Natural killer cell (primary cell): ENCODE measurements around the gene SNAPC1. TPM values are rescaled to one million over a fixed set of nuclear protein-coding genes. Genes with fewer than 3 reads are reported as not detected.

Experiments
- ATAC-seq, 3 donors: fragments of 150-1000 bp in 2 of 3; fragments of 200-7000 bp in 1 of 3; cut with Tn5 transposase; 1 replicate in 1 of 3; 2 replicates in 2 of 3; pipeline ENCODE4 v1.10.0; 2021; ENCODE audit warnings: mild to moderate bottlenecking in 2 of 3, moderate library complexity in 2 of 3
- DNase-seq, 2 donors: peaks; one replicate each; pipeline versions ENCODE4 v3.0.0 to v3.0.0-alpha.2; 2013 to 2021; ENCODE audit warnings: mixed read lengths in 1 of 2
- H3K27ac ChIP-seq: one replicate; pipeline ENCODE4 v1.5.1; 2013; ENCODE audit warnings: mild to moderate bottlenecking, low read length
- H3K27me3 ChIP-seq: one replicate; pipeline ENCODE4 v1.6.1; 2013; ENCODE audit warnings: low read length; ENCODE audit not compliant: control insufficient read depth, insufficient read depth
- H3K36me3 ChIP-seq: one replicate; pipeline ENCODE4 v1.6.1; 2013; ENCODE audit warnings: low read length; ENCODE audit not compliant: control insufficient read depth, insufficient read depth
- H3K4me1 ChIP-seq: one replicate; pipeline ENCODE4 v1.6.1; 2013; ENCODE audit warnings: low read length; ENCODE audit not compliant: control insufficient read depth, insufficient read depth
- H3K4me3 ChIP-seq: one replicate; pipeline ENCODE4 v1.5.1; 2013; ENCODE audit warnings: low read length
- H3K9me3 ChIP-seq: one replicate; pipeline ENCODE4 v1.6.1; 2013; ENCODE audit warnings: low read length; ENCODE audit not compliant: control insufficient read depth, insufficient read depth
- H3K27ac Mint-ChIP-seq, 2 donors: one replicate each; pipeline ENCODE4 v1.8.0; 2022; ENCODE audit warnings: mild to moderate bottlenecking in 2 of 2, mixed read lengths in 2 of 2, moderate library complexity in 1 of 2
- H3K27me3 Mint-ChIP-seq, 2 donors: one replicate each; pipeline ENCODE4 v1.8.0; 2022; ENCODE audit warnings: low read depth in 2 of 2, mixed read lengths in 2 of 2
- H3K36me3 Mint-ChIP-seq: one replicate; pipeline ENCODE4 v1.8.0; 2022; ENCODE audit warnings: mixed read lengths
- H3K4me1 Mint-ChIP-seq, 2 donors: one replicate each; pipeline ENCODE4 v1.8.0; 2022; ENCODE audit warnings: mixed read lengths in 2 of 2
- H3K4me3 Mint-ChIP-seq: one replicate; pipeline ENCODE4 v1.8.0; 2022; ENCODE audit warnings: mild to moderate bottlenecking, moderate library complexity, mixed read lengths
- H3K9me3 Mint-ChIP-seq, 2 donors: one replicate each; pipeline ENCODE4 v1.8.0; 2022; ENCODE audit warnings: mixed read lengths in 2 of 2
- CTCF ChIP-seq: fragments of 200-600 bp; IDR thresholded peaks from one replicate; pipeline ENCODE4 v1.8.0; 2022; ENCODE audit warnings: antibody characterized with exemption
- WGBS: methylation state at CpG from one replicate; pipeline ENCODE4 v1.1.7; 2013; ENCODE audit warnings: missing lambda C conversion rate; ENCODE audit not compliant: insufficient coverage; 5-methylcytosine and 5-hydroxymethylcytosine counted together
- intact Hi-C: fragments of 100-400 bp; cut with micrococcal nuclease; formaldehyde crosslinking; loops from one replicate; pipeline ENCODE4 v1.14.2; 2022
- total RNA-seq, 4 donors: library from RNA; stranded (reverse); fragments of 120-200 nt in 1 of 4; gene quantifications; one replicate each; pipeline versions ENCODE4 v1.2.3 to v1.2.4, GENCODE V29; 2013 to 2022

Gene SNAPC1
- total RNA-seq, 3 donors from 2014 or later (not counting 1 experiment from before 2014, with no cell fraction given), result 2.2 to 2.4 (median 2.2) TPM

GRCh38 chr14:61774861-61775260, 12.6 kb downstream of the SNAPC1 start:
- H3K36me3 Mint-ChIP-seq, result peaks cover 13% of the 10 kb centered on the region
- no peak for ATAC-seq
- no peak for TF ChIP-seq CTCF

GRCh38 chr14:61780125-61780524, 17.9 kb downstream of the SNAPC1 start:
- H3K4me3 Mint-ChIP-seq, result no peak overlapping the region
- no peak for TF ChIP-seq CTCF
- DNase-seq, result peak in 1 of 2 donors; percentile 45

More at GRCh38 chr14:61774861-61775260, 12.6 kb downstream of the SNAPC1 start:
- no peak overlapping the region for H3K27ac Mint-ChIP-seq
- 96% methylated on average over 1 of the region's 1 CpG for WGBS
- no peaks in the 10 kb centered on the region for H3K4me1 ChIP-seq
- H3K36me3 ChIP-seq, result peaks cover 17% of the 10 kb centered on the region
- no peak overlapping the region for H3K4me3 Mint-ChIP-seq
- no peak overlapping the region for H3K27ac ChIP-seq
- DNase-seq, result no peak
- no peaks in the 10 kb centered on the region for H3K27me3 Mint-ChIP-seq
- H3K27me3 ChIP-seq, result no peaks in the 10 kb centered on the region
- intact Hi-C loops, result no loop called here
- H3K9me3 Mint-ChIP-seq, result no peaks in the 10 kb centered on the region
- no peak overlapping the region for H3K4me3 ChIP-seq
- H3K4me1 Mint-ChIP-seq, result no peaks in the 10 kb centered on the region
- no peaks in the 10 kb centered on the region for H3K9me3 ChIP-seq

GRCh38 chr14:61797309-61797708, 35.1 kb downstream of the SNAPC1 start:
- ATAC-seq (no peak), DNase-seq (no peak)
- H3K4me1 Mint-ChIP-seq, result no peaks in the 10 kb centered on the region
- TF ChIP-seq CTCF, result no peak
- H3K9me3 Mint-ChIP-seq, result no peaks in the 10 kb centered on the region
- 96% methylated on average over 5 of the region's 5 CpGs for WGBS
- no peaks in the 10 kb centered on the region for H3K36me3 Mint-ChIP-seq
- intact Hi-C loops, result no loop called here
- no peaks in the 10 kb centered on the region for H3K27me3 Mint-ChIP-seq
- Histone ChIP-seq H3K4me1 (no peaks in the 10 kb centered on the region), H3K9me3 (no peaks in the 10 kb centered on the region), H3K27me3 (no peaks in the 10 kb centered on the region), H3K27ac (no peak overlapping the region), H3K36me3 (peaks cover 2% of the 10 kb centered on the region), H3K4me3 (no peak overlapping the region)
- H3K4me3 Mint-ChIP-seq, result no peak overlapping the region
- H3K27ac Mint-ChIP-seq, result no peak overlapping the region

More at GRCh38 chr14:61780125-61780524, 17.9 kb downstream of the SNAPC1 start:
- Mint-ChIP-seq H3K27ac (no peak overlapping the region), H3K36me3 (peaks cover 13% of the 10 kb centered on the region), H3K27me3 (no peaks in the 10 kb centered on the region), H3K4me1 (no peaks in the 10 kb centered on the region), H3K9me3 (no peaks in the 10 kb centered on the region)
- ATAC-seq, result no peak
- Histone ChIP-seq H3K4me1 (no peaks in the 10 kb centered on the region), H3K27ac (no peak overlapping the region), H3K27me3 (no peaks in the 10 kb centered on the region), H3K9me3 (no peaks in the 10 kb centered on the region), H3K4me3 (no peak overlapping the region), H3K36me3 (peaks cover 14% of the 10 kb centered on the region)
- intact Hi-C loops, result no loop called here
- WGBS, result 22% methylated on average over 2 of the region's 3 CpGs

GRCh38 chr14:61802010-61802568, 39.9 kb downstream of the SNAPC1 start:
- Mint-ChIP-seq H3K36me3 (no peaks in the 10 kb centered on the region), H3K4me1 (no peaks in the 10 kb centered on the region), H3K27ac (no peak overlapping the region), H3K9me3 (no peaks in the 10 kb centered on the region), H3K4me3 (no peak overlapping the region), H3K27me3 (no peaks in the 10 kb centered on the region)
- no peak for TF ChIP-seq CTCF
- H3K27ac ChIP-seq, result no peak overlapping the region
- ATAC-seq, result no peak
- H3K4me1 ChIP-seq, result no peaks in the 10 kb centered on the region
- H3K9me3 ChIP-seq, result no peaks in the 10 kb centered on the region
- DNase-seq, result no peak
- H3K4me3 ChIP-seq, result no peak overlapping the region
- H3K36me3 ChIP-seq, result no peaks in the 10 kb centered on the region
- 74% methylated on average over 2 of the region's 2 CpGs for WGBS
- H3K27me3 ChIP-seq, result no peaks in the 10 kb centered on the region
- intact Hi-C loops, result no loop called here
